ENCODE measurements around the gene ATAT1.
"Not testable (repeated sequence)": the region's sequence is repeated elsewhere in the genome, so short reads cannot be mapped to it uniquely, and the experiment has no call there.

The ATAT1 gene

GRCh38 chr6:30654798-30655742, 28.4 kb downstream of the ATAT1 start:
- no peak for DNase-seq

- DNase-seq, result no peak
Measured at GRCh38 chr6:30655743-30656094, 29.0 kb downstream of the ATAT1 start.

GRCh38 chr6:30656513-30656912, 29.8 kb downstream of the ATAT1 start:
- DNase-seq, result no peak

GRCh38 chr6:30657454-30657853, 30.8 kb downstream of the ATAT1 start:
- DNase-seq, result no peak

- DNase-seq, result not testable (repeated sequence)
Measured at GRCh38 chr6:30657922-30658321, 31.2 kb downstream of the ATAT1 start.

GRCh38 chr6:30664994-30665767, 38.5 kb downstream of the ATAT1 start:
- no peak for DNase-seq

GRCh38 chr6:30666300-30666699, 39.6 kb downstream of the ATAT1 start:
- DNase-seq, result not testable (repeated sequence)

- no peak for DNase-seq
Measured at GRCh38 chr6:30670760-30671527, 44.3 kb downstream of the ATAT1 start.

GRCh38 chr6:30672445-30673253, 46.0 kb downstream of the ATAT1 start, which contains the start of gene DHX16:
DHX16 (minus strand) TSS chr6:30673006; CDS start chr6:30672841, 165 bp downstream.
- DNase-seq, result peak; percentile 94

- DNase-seq, result no peak
Measured at GRCh38 chr6:30676660-30677285, 50.1 kb downstream of the ATAT1 start.

- peak; percentile 92 for DNase-seq
Measured at GRCh38 chr6:30678964-30679726, 52.5 kb downstream of the ATAT1 start.

- DNase-seq, result no peak
Measured at GRCh38 chr6:30679765-30680535, 53.3 kb downstream of the ATAT1 start.

GRCh38 chr6:30681766-30682142, 55.1 kb downstream of the ATAT1 start:
- DNase-seq, result no peak

- peak; percentile 90 for DNase-seq
Measured at GRCh38 chr6:30682143-30683117, 55.8 kb downstream of the ATAT1 start.

- no peak for DNase-seq
Measured at GRCh38 chr6:30683183-30683979, 56.7 kb downstream of the ATAT1 start.

- DNase-seq, result no peak
Measured at GRCh38 chr6:30683980-30684338, 57.3 kb downstream of the ATAT1 start.

- DNase-seq, result peak; percentile 68
Measured at GRCh38 chr6:30684386-30685156, 57.9 kb downstream of the ATAT1 start.

All from CD4-positive, alpha-beta T cell treated with Interleukin-21 for 1 hour (primary cell).